Lower leg skin (tissue), 3 donors: ENCODE results near the gene ABCA10.

Source experiments
- POLR2A ChIP-seq, 2 donors: fragments of 450-650 bp; IDR thresholded peaks; one replicate each; pipeline ENCODE4 v1.6.1; 2016 to 2017; ENCODE audit warnings: antibody characterized with exemption in 2 of 2, mild to moderate bottlenecking in 1 of 2, moderate library complexity in 1 of 2
- TF ChIP-seq, protein P1 (sequence below), 3 donors: fragments of 450-650 bp; IDR thresholded peaks; one replicate each; pipeline ENCODE4 v1.5.1; 2016; ENCODE audit warnings: antibody characterized with exemption in 3 of 3, mild to moderate bottlenecking in 3 of 3, moderate library complexity in 2 of 3

DNA sequence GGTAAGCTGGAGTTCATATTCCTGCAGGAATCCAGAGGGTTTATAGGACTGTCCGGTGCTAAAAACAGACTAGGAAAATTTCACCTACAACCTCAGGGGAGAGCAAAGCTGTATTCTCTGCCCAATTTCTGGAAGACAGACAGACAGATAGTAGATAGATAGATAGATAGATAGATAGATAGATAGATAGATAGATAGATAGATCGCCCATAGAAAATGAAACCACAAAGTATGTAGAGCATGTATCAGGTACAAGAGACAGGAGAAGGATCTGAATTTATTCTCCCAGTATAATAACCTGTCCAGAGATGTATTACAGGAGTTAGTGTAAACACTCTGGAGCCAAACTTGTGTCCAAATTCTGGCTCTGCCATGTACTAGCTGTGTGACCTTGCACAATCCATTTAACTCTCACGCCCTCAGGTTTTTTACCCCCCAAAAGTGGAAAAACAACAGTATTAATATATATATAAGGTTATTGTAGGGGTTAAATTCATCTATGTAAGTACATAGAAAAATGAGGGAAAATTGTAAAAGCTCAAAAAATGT, 84.9 kb downstream of the ABCA10 start:
- TF ChIP-seq, protein P1, sequence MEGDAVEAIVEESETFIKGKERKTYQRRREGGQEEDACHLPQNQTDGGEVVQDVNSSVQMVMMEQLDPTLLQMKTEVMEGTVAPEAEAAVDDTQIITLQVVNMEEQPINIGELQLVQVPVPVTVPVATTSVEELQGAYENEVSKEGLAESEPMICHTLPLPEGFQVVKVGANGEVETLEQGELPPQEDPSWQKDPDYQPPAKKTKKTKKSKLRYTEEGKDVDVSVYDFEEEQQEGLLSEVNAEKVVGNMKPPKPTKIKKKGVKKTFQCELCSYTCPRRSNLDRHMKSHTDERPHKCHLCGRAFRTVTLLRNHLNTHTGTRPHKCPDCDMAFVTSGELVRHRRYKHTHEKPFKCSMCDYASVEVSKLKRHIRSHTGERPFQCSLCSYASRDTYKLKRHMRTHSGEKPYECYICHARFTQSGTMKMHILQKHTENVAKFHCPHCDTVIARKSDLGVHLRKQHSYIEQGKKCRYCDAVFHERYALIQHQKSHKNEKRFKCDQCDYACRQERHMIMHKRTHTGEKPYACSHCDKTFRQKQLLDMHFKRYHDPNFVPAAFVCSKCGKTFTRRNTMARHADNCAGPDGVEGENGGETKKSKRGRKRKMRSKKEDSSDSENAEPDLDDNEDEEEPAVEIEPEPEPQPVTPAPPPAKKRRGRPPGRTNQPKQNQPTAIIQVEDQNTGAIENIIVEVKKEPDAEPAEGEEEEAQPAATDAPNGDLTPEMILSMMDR (IDR thresholded peaks at IDR 0.05): no peak
- no peak for TF ChIP-seq POLR2A (IDR thresholded peaks at IDR 0.05)
